SK-N-SH (cell line): Measurements from ENCODE around the gene TAS1R3. TPM values are rescaled to one million over a fixed set of nuclear protein-coding genes. Genes with fewer than 3 reads are reported as not detected.
A peak's percentile ranks its signal among the peaks of the same experiment; 100 is the strongest.

ENCODE experiments used
- CTCF ChIA-PET: fragments of 300-600, 350-600 bp; formaldehyde crosslinking; extraction: SDS; loops from one replicate; lab custom pipeline; 2021; lab: Yijun Ruan, JAX
- POLR2A ChIA-PET: fragments of 350-600 bp; sonication (Branson Sonifier 250); formaldehyde crosslinking; extraction: SDS; loops from one replicate; lab custom pipeline; 2020; ENCODE audit warnings: antibody characterized with exemption, inconsistent platforms; lab: Yijun Ruan, JAX
- DNase-seq: peaks from one replicate; pipeline ENCODE4 v3.0.0; 2012
- H2AFZ ChIP-seq: fragments of 200-600 bp; sonication (generic); 2 replicates; pipeline ENCODE4 v1.8.1; 2016; ENCODE audit warnings: antibody characterized with exemption, mild to moderate bottlenecking, low read depth
- H3F3A ChIP-seq: fragments of 200-600 bp; sonication (generic); replicated peaks from 2 replicates; pipeline ENCODE3; 2016; ENCODE audit warnings: antibody characterized with exemption, mild to moderate bottlenecking; ENCODE audit not compliant: insufficient read depth
- H3K27ac ChIP-seq, 2 experiments: fragments of 200-500 bp in 1 of 2; fragments of 200-600 bp in 1 of 2; sonication (Bioruptor generic) in 1 of 2; sonication (generic), shearing (Covaris generic) in 1 of 2; 2 replicates each; pipeline versions ENCODE4 v1.5.1 to v1.6.1; 2014 to 2016; ENCODE audit warnings: low read depth in 2 of 2, inconsistent platforms in 1 of 2, low read length in 1 of 2, mild to moderate bottlenecking in 1 of 2, mixed read lengths in 1 of 2
- H3K27me3 ChIP-seq: fragments of 200-600 bp; sonication (generic), shearing (Covaris generic); 2 replicates; pipeline ENCODE4 v1.6.1; 2016; ENCODE audit warnings: mixed run types; ENCODE audit not compliant: insufficient read depth
- H3K36me3 ChIP-seq, 2 experiments: fragments of 200-500 bp in 1 of 2; fragments of 200-600 bp in 1 of 2; sonication (Bioruptor generic) in 1 of 2; sonication (generic) in 1 of 2; replicated peaks in 1 of 2; 2 replicates each; pipeline versions ENCODE3 to v1.5.1; 2014 to 2016; ENCODE audit warnings: low read length in 1 of 2, mild to moderate bottlenecking in 1 of 2; ENCODE audit not compliant: insufficient read depth in 2 of 2, control insufficient read depth in 1 of 2
- H3K4me1 ChIP-seq, 2 experiments: fragments of 200-500 bp in 1 of 2; fragments of 200-600 bp in 1 of 2; sonication (Bioruptor generic) in 1 of 2; sonication (generic), shearing (Covaris generic) in 1 of 2; 2 replicates each; pipeline versions ENCODE4 v1.5.1 to v1.6.1; 2014 to 2016; ENCODE audit warnings: low read depth in 1 of 2, low read length in 1 of 2, mixed run types in 1 of 2; ENCODE audit not compliant: insufficient read depth in 2 of 2, control insufficient read depth in 1 of 2
- H3K4me2 ChIP-seq: fragments of 200-600 bp; sonication (generic), shearing (Covaris generic); 2 replicates; pipeline ENCODE4 v1.6.1; 2017; ENCODE audit warnings: mixed run types
- H3K4me3 ChIP-seq, 2 experiments: fragments of 200-500 bp in 1 of 2; fragments of 200-600 bp in 1 of 2; sonication (Bioruptor generic) in 1 of 2; sonication (generic), shearing (Covaris generic) in 1 of 2; 2 replicates each; pipeline versions ENCODE4 v1.5.1 to v1.8.1; 2014 to 2016; ENCODE audit warnings: low read depth in 2 of 2, inconsistent platforms in 1 of 2, low read length in 1 of 2, mild to moderate bottlenecking in 1 of 2, mixed read lengths in 1 of 2, moderate library complexity in 1 of 2
- H3K79me2 ChIP-seq: fragments of 200-600 bp; sonication (generic); 2 replicates; pipeline ENCODE4 v1.8.1; 2017; ENCODE audit warnings: mild to moderate bottlenecking; ENCODE audit not compliant: insufficient read depth
- H3K9ac ChIP-seq: fragments of 200-600 bp; sonication (generic); 2 replicates; pipeline ENCODE4 v1.6.1; 2017; ENCODE audit warnings: mixed run types
- H3K9me2 ChIP-seq: fragments of 200-600 bp; sonication (generic); 2 replicates; pipeline ENCODE4 v1.6.1; 2017; ENCODE audit warnings: mixed run types
- H3K9me3 ChIP-seq: fragments of 200-600 bp; sonication (generic); 2 replicates; pipeline ENCODE4 v1.6.1; 2017; ENCODE audit warnings: mixed run types, mild to moderate bottlenecking, moderate library complexity
- H4K20me1 ChIP-seq: fragments of 200-600 bp; sonication (generic); 2 replicates; pipeline ENCODE4 v1.6.1; 2017; ENCODE audit warnings: mild to moderate bottlenecking, mixed run types; ENCODE audit not compliant: insufficient read depth
- FOSL2 ChIP-seq: IDR thresholded peaks from 2 replicates; pipeline ENCODE4 v1.4.0; 2012; ENCODE audit warnings: low read depth, mild to moderate bottlenecking, moderate library complexity, borderline replicate concordance
- FOXM1 ChIP-seq: IDR thresholded peaks from 2 replicates; pipeline ENCODE4 v1.4.0; 2012; ENCODE audit warnings: low read depth, mild to moderate bottlenecking
- JUND ChIP-seq: IDR thresholded peaks from 2 replicates; pipeline ENCODE4 v1.4.0; 2012
- MXI1 ChIP-seq: IDR thresholded peaks from 2 replicates; pipeline ENCODE4 v1.6.1; 2012; ENCODE audit warnings: mild to moderate bottlenecking, low read depth, low read length, improper control_type of control experiment
- POLR2AphosphoS5 ChIP-seq: IDR thresholded peaks from 2 replicates; pipeline ENCODE4 v1.6.1; 2012; ENCODE audit warnings: low read depth, low read length
- RXRA ChIP-seq: IDR thresholded peaks from 2 replicates; pipeline ENCODE4 v1.4.0; 2012; ENCODE audit warnings: low read depth, mild to moderate bottlenecking, borderline replicate concordance
- SIN3A ChIP-seq: IDR thresholded peaks from 2 replicates; pipeline ENCODE4 v1.6.1; 2012; ENCODE audit warnings: low read depth, mild to moderate bottlenecking, low read length, moderate library complexity, borderline replicate concordance
- SMC3 ChIP-seq: IDR thresholded peaks from 2 replicates; pipeline ENCODE4 v1.6.1; 2012; ENCODE audit warnings: low read depth, low read length, improper control_type of control experiment
- YY1 ChIP-seq: IDR thresholded peaks from 2 replicates; pipeline ENCODE4 v1.4.0; 2012; ENCODE audit warnings: low read depth, mild to moderate bottlenecking
- WGBS: methylation state at CpG from one replicate; pipeline ENCODE4 v1.1.6; 2017; ENCODE audit warnings: low lambda C conversion rate; 5-methylcytosine and 5-hydroxymethylcytosine counted together
- polyA plus RNA-seq, 3 experiments: library from polyadenylated mRNA; depleted of rRNA; stranded (reverse); fragments of >200 nt; gene quantifications; 2 replicates each; pipeline ENCODE4 v1.2.3, GENCODE V29; 2012
- TF ChIP-seq, protein P1 (sequence below): fragments of 200-600 bp; sonication (generic); IDR thresholded peaks from 2 replicates; pipeline ENCODE4 v1.6.1; 2017; ENCODE audit warnings: antibody characterized with exemption, mild to moderate bottlenecking, moderate library complexity
- TF ChIP-seq, protein P2 (sequence below): IDR thresholded peaks from 2 replicates; pipeline ENCODE4 v1.4.0; 2012; ENCODE audit warnings: low read depth, borderline replicate concordance
- TF ChIP-seq, protein P3 (sequence below): IDR thresholded peaks from 2 replicates; pipeline ENCODE4 v1.6.1; 2012; ENCODE audit warnings: mild to moderate bottlenecking, low read depth, low read length, moderate library complexity
- TF ChIP-seq, protein P4 (sequence below): IDR thresholded peaks from 2 replicates; pipeline ENCODE4 v1.4.0; 2012; ENCODE audit warnings: low read depth, borderline replicate concordance
- TF ChIP-seq, protein P5 (sequence below): fragments of 150-350 bp; IDR thresholded peaks from 2 replicates; pipeline ENCODE4 v1.6.1; 2017; ENCODE audit warnings: antibody characterized with exemption, low read length, low read depth, borderline replicate concordance

Gene TAS1R3
- polyA plus RNA-seq, 1 of the 3 experiments (the other 2 are of a cell fraction): 0.08 TPM

DNA sequence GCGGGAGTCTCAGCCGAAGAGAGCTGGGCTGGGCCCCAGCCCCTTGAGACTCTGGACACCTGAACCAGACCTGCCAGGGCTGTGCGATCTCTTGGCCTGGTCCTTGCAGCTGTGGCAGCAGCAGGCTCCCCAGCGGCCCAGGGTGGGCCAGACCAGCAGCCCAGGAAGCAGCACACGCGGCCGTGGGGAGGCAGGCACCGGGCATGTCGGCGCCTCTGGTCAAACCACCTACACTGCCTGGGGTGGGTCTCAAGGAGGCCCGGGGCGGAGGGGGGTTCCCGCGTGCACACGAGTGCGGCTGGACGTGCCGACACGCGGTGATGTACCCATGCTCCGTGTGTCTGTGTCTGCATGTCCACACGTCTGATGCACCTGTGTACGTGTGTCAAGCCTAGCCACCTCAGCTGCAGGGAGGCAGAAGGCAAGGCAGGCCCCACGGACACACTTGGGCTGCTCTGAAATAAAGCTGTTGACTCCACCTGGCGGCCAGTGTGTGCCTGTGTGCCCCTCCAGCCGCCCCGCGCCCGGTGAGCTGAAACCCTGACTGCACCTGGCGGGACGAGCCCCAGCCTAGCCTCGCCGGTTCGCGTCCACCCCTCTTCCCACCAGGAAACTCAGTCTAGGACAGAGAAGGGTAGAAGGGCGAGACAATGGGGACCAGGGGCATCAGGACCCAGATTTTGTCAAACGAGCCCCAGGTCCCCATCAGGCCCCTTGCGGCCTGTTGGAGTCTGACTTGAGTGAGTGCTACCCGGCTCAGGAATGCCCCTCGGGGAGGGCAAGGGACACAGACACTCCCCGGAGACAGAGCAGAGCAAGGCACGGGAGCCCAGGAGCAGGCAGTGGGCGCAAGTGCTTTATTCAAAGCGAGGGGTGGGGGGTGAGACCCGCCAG, 39.3 kb upstream of the TAS1R3 start (continued):
- TF ChIP-seq MXI1 (no peak), SMC3 (peak; percentile 63), POLR2AphosphoS5 (peak; percentile 16), SIN3A (no peak), FOXM1 (no peak), YY1 (no peak)
- TF ChIP-seq, protein P1, sequence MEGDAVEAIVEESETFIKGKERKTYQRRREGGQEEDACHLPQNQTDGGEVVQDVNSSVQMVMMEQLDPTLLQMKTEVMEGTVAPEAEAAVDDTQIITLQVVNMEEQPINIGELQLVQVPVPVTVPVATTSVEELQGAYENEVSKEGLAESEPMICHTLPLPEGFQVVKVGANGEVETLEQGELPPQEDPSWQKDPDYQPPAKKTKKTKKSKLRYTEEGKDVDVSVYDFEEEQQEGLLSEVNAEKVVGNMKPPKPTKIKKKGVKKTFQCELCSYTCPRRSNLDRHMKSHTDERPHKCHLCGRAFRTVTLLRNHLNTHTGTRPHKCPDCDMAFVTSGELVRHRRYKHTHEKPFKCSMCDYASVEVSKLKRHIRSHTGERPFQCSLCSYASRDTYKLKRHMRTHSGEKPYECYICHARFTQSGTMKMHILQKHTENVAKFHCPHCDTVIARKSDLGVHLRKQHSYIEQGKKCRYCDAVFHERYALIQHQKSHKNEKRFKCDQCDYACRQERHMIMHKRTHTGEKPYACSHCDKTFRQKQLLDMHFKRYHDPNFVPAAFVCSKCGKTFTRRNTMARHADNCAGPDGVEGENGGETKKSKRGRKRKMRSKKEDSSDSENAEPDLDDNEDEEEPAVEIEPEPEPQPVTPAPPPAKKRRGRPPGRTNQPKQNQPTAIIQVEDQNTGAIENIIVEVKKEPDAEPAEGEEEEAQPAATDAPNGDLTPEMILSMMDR: peak; percentile 57
- TF ChIP-seq, protein P2, sequence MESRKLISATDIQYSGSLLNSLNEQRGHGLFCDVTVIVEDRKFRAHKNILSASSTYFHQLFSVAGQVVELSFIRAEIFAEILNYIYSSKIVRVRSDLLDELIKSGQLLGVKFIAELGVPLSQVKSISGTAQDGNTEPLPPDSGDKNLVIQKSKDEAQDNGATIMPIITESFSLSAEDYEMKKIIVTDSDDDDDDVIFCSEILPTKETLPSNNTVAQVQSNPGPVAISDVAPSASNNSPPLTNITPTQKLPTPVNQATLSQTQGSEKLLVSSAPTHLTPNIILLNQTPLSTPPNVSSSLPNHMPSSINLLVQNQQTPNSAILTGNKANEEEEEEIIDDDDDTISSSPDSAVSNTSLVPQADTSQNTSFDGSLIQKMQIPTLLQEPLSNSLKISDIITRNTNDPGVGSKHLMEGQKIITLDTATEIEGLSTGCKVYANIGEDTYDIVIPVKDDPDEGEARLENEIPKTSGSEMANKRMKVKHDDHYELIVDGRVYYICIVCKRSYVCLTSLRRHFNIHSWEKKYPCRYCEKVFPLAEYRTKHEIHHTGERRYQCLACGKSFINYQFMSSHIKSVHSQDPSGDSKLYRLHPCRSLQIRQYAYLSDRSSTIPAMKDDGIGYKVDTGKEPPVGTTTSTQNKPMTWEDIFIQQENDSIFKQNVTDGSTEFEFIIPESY: no peak
- TF ChIP-seq, protein P3, sequence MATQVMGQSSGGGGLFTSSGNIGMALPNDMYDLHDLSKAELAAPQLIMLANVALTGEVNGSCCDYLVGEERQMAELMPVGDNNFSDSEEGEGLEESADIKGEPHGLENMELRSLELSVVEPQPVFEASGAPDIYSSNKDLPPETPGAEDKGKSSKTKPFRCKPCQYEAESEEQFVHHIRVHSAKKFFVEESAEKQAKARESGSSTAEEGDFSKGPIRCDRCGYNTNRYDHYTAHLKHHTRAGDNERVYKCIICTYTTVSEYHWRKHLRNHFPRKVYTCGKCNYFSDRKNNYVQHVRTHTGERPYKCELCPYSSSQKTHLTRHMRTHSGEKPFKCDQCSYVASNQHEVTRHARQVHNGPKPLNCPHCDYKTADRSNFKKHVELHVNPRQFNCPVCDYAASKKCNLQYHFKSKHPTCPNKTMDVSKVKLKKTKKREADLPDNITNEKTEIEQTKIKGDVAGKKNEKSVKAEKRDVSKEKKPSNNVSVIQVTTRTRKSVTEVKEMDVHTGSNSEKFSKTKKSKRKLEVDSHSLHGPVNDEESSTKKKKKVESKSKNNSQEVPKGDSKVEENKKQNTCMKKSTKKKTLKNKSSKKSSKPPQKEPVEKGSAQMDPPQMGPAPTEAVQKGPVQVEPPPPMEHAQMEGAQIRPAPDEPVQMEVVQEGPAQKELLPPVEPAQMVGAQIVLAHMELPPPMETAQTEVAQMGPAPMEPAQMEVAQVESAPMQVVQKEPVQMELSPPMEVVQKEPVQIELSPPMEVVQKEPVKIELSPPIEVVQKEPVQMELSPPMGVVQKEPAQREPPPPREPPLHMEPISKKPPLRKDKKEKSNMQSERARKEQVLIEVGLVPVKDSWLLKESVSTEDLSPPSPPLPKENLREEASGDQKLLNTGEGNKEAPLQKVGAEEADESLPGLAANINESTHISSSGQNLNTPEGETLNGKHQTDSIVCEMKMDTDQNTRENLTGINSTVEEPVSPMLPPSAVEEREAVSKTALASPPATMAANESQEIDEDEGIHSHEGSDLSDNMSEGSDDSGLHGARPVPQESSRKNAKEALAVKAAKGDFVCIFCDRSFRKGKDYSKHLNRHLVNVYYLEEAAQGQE: no peak

DNA sequence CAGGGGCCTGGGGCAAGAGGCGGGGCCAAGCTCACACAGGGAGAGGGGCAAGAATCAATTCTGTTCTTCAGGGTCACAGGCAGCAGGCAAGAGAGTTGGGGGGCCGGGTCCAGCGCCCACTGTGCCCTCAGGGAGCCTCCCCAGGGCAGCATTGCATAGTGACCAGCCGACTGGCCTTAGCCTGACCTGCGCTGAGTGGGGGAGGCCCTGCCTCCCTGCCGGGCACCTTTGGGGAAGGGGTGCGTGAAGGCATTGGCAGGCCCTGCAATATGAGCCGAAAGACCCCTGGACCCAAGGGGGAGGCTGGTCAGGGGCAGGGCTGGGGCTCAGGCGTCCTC, 38.7 kb upstream of the TAS1R3 start:
- no peak for TF ChIP-seq FOSL2
- TF ChIP-seq, protein P4, sequence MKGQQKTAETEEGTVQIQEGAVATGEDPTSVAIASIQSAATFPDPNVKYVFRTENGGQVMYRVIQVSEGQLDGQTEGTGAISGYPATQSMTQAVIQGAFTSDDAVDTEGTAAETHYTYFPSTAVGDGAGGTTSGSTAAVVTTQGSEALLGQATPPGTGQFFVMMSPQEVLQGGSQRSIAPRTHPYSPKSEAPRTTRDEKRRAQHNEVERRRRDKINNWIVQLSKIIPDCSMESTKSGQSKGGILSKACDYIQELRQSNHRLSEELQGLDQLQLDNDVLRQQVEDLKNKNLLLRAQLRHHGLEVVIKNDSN: no peak
- no peak for TF ChIP-seq RXRA
- TF ChIP-seq, protein P5, sequence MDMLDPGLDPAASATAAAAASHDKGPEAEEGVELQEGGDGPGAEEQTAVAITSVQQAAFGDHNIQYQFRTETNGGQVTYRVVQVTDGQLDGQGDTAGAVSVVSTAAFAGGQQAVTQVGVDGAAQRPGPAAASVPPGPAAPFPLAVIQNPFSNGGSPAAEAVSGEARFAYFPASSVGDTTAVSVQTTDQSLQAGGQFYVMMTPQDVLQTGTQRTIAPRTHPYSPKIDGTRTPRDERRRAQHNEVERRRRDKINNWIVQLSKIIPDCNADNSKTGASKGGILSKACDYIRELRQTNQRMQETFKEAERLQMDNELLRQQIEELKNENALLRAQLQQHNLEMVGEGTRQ: no peak
- no peak for TF ChIP-seq YY1
- TF ChIP-seq JUND: no peak
- TF ChIP-seq SMC3: no peak
- TF ChIP-seq, protein P3: no peak
- no peak overlapping the region for H3K4me2 ChIP-seq
- H3K4me1 ChIP-seq: peaks cover 0 to 6% of the 10 kb centered on the region in 2 experiments; a peak in 1 of 4 replicates
- H3K4me3 ChIP-seq: no peak overlapping the region
- no peaks in the 10 kb centered on the region for H3K79me2 ChIP-seq
- no peak overlapping the region for H2AFZ ChIP-seq
- H3F3A ChIP-seq: no peaks in the 10 kb centered on the region
- CTCF ChIA-PET: interaction anchor here (0.6 to 7.3 kb wide), 31 partner anchors 8 to 350 kb away, joined by 3 to 131 read pairs (median 5); partner anchors contain the start of genes PERM1 and UBE2J2
- H3K9me2 ChIP-seq: no peaks in the 10 kb centered on the region
- H3K9ac ChIP-seq: no peak overlapping the region
- no peaks in the 10 kb centered on the region for H4K20me1 ChIP-seq
- POLR2A ChIA-PET: interaction anchor here (1.0 to 1.5 kb wide), 3 partner anchors 11 to 19 kb away, joined by 3 to 4 read pairs (median 4); partner anchors contain the start of gene UBE2J2
- no peaks in the 10 kb centered on the region for H3K27me3 ChIP-seq
- no peak overlapping the region for H3K27ac ChIP-seq
- H3K9me3 ChIP-seq: no peaks in the 10 kb centered on the region
- peaks cover 0 to 18% of the 10 kb centered on the region in 2 experiments for H3K36me3 ChIP-seq
- WGBS: 87% methylated on average over 4 of the region's 9 CpGs
- DNase-seq: no peak
